Putamen (tissue), 1 donor: Measurements from ENCODE around the gene HAAO.

Source experiments
- DNase-seq: peaks from one replicate; pipeline ENCODE4 v3.0.0-alpha.2; 2016; ENCODE audit warnings: low spot score

HAAO gene

DNA sequence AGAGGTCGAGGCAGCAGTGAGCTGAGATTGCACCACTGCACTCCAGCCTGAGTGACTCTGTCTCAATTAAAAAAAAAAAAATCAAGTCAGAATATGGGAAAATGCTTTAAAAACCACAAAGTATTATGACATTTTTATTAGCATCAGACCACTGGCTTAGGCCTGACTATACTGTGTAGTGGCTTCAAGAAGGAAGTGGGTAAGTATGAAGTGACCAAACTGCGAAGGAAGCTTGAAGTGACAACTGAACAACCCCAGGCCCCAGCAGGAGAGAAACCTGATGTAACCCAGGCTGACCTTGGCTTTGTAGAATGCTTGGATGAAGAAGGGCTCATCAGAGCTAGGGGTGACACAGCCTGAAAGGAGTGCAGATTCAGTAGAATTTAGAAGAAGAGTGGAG lies 21.4 kb upstream of the HAAO start:
- DNase-seq: no peak

DNA sequence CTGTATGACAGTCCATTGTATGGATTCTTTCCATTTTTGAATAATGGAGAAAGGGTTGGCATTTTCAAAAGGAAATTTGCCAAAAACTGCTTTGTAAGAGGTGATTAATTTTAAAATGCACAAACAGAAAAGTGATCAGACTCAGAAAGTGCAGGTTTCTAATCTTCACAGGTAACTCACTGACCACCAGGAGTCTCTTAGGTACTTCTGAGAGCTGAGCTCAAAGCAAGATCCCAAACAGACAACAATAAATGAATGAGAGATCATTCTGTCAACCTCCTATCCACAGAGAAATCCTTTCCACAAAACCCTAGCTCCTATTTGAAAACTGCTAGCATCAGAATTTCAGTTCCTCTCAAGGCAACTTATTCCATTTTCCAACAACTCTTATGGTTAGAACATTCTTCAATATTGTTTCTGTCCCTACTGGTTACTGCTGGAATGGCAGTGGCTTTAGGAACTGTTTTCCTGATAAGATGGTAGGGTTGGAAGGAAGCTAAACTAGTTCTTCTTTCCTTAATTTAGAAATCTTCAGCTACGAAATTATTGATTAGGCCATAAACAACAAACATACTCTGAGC lies 20.6 kb upstream of the HAAO start:
- DNase-seq: no peak

DNA sequence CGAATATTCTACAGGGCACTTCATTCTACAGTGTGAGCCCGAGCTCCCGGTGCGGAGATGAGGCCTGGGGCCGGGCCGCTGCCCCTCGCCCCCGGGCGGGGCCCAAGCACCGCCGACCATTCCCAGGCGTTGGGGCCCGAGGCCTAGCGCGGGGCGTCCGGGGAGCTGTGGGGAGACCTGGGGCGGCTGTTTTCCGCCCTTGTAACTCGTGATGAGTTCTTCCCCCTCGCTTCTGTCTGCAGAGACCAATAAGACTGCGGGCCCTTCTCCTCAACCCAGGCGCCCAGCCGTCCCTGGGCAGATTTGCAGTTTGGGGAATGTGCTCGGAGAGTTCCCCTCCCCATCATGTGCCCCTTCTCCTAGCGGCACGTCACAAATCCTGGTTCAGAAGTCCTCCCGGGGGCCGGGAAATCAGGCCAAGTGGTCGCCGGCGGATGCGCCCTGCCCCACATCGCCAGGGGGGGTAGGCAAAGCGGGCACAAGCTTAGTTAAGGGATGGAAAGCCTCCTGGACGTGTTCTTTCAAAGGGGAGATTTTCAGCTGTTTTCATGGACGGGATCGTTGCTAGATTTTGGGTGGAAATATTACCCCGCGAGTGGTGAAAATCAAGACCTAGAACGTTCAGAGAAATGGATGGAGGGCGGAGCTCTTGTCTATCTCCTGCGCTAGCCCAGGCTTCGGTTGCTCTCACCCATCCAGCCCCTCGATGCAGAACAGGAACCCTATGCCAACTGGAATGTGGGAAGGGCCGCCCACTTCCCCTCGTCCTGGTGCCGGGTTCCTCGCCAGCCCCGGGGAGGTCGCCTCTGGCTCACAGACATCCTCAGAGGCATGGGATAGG lies 18.8 kb upstream of the HAAO start:
- DNase-seq: peak; percentile 68

DNA sequence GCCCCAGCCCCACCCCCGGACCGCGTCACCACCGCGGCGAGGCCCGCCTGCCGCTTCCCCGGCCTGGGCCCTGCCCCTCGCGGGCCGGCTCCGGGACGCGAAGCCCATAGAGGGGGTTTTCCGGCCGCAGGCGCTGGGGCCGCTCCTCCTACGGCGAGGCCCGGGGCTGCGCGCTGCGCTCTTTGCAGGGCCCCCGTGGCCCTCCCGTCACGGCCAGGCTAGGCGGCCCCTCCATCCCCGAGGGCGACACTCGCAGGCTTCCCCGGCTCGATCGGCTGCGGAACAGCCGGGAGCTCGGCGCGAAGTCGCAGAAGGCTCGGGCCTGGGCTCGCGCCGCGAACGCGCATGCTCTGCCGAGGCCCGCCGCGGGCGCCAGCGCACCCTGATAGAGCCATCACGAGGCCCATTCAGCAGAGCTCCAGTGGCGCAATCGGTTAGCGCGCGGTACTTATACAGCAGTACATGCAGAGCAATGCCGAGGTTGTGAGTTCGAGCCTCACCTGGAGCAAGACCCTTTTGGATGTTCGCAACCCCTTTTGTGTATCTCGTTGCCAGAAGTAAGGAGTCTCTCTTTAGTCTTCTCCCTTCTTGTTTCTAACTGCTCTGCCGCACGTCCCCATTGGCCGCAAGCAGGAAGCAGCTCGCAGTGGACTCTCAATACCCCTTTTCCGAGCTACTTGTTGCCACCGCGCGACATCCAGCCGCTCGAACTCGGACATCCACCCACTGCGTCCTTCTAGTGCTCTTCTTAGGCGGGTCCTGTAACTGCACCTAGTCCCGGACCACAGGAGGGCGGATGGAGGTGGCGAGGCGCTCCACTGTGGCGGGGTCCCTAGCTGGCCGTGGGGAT lies 18.0 kb upstream of the HAAO start:
- DNase-seq: peak; percentile 96

DNA sequence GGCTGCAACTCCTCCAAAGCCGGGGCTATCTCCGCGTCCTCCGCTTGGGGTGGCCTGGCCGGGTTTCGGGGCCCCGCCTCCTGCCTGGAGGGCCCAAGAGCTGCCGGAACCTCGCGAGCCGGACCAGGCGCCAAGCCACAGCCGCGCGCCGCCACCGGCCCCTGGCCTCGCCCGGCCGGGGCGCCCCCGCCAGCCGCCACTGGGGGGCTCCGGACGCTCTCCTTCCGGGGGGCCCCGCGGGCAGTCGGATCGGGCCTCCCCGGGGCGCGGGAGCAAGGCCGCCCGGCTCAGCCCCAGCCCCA lies 17.4 kb upstream of the HAAO start:
- DNase-seq: peak; percentile 89

DNA sequence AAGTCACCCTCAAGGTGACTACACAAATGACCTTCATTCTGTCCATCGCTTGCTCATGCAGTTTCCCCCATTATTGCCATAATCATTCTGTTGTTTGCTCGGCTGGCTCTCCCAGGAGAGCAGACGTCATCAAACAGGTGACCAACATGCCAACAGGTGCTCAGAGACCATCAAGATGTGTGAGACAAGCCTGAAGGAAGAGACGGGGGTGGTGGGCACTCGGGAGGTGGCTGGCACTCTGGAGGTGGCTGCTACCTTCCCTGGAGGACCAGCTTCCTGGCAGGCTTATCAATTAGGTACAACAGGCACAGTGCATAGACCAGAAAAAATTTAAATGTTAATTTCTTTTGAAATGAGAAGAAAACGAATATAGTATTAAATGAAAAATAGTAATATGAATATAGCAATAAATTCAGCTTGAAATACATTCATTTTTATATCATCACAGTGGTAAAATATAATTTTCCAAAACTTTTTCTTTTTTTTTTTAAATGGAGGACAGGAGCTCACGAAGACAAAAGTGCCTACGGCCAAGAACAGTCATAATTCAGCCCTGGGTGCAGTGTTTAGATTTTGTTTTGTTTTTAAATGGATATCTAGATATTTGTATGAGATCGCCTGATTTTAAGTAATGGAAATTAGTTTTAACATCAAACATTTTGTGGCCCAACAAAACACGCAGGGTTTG lies 16.9 kb upstream of the HAAO start:
- no peak for DNase-seq

DNA sequence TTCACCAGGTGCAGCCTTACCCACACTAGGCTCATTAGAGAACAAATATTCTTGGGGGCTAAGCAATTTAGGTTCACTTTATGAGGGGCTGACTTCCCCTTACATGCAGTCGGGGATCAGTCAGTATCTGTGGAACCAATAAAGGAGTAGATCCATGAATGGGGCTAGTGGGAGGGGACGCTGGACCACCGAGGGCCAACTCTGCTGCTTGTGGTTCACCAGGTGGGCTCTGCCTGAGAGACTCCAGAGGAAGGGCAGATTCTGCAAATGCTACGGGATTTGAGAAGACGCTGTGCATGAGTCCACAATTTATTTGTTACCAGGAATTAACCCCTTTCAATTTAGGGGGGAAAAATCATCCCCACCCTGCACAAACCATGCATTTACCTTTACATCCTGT lies 15.9 kb upstream of the HAAO start:
- no peak for DNase-seq

DNA sequence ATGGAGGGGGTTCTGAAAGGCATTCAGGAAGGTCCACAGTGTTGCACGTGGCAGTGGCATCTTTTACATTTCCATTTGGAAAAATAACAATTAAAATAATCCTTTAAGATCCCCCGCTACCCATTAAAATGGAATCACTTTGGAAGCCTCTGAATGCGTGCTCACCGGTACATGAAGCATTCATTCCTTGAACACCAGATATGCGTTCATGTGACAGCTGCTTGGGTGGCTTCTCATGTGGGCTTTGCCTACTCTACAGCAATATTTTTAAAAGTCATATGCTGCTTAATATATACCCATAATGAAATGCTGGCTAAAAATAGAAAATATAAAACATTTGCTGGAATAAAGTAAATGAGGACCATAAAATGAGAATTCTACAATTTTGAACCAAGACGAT lies 14.4 kb upstream of the HAAO start:
- DNase-seq: no peak

DNA sequence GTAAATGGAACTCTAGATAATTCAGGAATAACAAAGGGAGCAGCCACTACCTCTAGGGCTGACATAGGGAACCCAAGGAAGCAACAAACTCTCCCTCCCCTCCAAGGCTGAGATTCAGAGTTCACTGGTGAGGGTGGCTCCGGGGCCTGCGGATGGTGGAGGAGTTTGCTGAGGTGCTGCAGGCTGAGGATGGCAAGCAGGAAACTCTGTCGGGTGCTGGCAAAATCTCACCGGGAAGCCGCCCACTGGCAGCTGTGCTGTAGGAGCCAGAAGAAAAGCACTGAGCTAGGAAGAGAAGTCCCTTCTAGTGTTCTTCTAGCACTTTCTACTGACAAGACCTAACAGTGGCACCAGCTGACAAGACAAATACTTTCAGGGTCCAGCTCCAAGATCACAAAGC lies 12.5 kb upstream of the HAAO start:
- DNase-seq: no peak

DNA sequence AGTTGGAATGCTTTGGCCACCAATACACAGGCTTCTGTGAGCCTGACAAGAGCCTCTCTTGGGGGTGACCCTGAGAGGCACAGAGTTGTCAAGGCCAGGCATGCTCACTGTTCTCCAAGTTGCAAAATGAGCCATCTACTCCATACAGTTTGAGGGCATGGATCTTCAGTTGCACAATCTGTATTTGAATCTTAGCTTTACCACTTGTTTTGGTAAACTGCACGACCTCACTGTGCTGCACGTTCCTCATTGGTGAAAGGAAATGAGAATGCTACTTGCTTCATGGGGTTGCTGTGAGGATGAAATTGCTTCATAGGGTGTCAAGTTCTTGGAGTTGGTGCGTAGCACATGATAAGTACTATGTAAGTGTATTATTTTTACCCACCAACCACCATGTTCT lies 12.0 kb upstream of the HAAO start:
- DNase-seq: no peak

DNA sequence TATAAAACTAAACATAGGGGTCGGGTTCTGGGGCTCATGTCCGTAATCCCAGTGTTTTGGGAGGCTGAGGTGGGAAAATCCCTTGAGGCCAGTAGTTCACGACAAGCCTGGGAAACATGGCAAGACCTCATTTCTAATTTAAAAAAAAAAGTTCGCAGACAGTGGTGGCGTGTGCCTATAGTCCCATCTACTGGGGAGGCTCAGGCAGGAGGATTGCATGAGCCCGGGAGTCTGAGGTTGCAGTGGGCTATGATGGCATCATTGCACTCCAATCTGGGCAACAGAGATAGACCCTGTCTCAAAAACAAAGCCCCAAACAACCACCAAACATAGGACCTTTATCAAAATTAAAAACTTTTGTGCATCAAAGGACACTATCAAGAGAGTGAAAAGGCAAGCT lies 9.8 kb upstream of the HAAO start:
- DNase-seq: no peak

DNA sequence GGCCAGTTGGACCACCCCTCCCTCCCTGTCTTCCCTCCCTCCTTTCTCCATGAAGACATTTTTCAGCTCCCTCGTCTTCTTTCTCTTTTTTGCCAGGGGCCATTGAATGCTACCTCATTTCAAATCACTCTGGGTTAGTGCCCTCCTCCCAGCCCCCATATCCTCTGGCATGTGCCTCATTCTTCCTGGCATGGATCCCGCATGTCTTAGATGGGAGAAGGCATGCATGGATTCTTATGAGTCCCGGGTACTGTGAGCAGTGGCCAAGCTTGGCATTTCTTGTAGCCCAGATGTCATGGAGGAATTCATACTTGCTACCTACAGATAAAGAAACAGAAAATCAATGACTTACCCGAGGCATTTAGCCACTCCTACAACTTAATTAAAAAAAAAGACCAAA lies 9.0 kb upstream of the HAAO start:
- DNase-seq: no peak

DNA sequence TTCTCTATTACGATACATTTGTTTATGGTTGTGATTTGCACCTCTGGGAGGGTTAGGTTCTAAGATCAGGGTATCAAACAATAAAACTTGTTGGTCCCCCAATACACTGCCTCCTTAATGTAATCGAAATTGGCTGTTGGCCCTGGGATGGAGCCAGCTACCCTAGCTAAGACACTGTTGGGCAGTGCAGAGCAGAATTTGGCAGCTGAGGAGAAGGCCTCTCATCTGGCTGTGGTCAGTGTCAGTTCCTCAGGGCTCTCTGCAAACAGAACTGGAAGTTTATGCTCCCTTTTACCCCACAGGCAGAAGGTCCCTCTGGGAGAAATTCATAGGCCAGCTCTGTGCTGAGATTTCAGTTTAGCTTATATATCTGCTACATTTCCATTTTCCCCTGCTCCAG lies 8.6 kb upstream of the HAAO start:
- DNase-seq: no peak

DNA sequence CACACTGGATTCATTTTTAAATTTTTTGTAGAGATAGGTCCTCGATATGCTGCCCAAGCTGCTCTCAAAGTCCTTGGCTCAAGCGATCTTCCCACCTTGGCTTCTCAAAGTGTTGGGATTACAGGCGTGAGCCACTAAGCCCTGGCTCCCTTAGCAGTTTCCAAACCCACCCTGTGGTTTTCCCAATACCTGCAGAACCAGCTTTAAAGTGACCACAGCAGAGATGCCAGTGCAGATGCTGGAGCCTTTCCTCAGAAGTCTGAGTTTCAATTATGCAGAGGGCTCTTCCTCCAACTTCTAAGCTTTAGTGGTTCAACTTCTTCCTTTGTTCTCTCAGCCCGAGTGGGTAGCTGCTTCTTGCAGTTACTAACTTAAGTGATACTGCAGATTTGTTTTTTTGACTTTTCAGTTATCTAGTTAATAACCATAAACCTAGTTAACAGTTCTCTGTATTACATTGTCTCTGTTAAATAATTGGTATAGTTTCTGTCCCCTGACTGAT lies 8.1 kb upstream of the HAAO start:
- no peak for DNase-seq

DNA sequence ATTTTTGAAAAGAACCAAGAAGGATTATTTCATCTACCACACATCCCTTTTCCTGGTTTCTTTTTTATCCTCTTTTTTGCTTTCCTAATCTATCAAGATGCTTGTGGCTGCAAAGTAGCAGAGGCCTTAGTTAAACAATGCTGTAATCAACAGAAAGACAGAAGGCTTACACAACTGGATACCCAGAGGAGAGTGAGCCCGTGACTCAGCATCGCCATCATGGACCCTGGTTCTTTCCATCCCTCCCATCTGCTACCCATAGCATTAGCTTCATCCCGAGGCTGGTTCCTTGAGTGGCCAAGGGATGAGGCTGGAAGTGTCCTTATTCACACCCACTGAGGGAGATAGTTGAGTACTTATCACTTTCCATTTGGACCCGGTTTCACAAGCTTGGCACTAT lies 7.5 kb upstream of the HAAO start:
- no peak for DNase-seq

DNA sequence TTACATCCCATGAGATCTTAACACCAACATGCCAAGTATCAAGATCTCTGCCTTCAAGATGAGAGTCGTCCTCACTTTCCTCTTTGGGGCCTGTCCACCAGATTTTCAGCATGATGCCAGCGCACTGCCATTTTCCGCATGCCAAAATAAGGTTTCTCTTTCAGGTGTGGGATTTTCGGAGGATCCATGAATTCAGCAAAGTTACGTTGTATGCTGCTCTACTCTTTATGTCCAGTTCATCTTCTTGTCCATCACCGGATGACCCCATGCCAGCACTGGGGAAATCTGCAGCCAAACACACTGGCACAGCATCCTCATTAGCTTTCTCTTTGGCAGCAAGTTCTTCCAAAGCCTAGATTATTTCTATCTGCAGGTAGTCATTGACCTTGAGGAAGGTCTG lies 4.9 kb upstream of the HAAO start:
- DNase-seq: no peak

DNA sequence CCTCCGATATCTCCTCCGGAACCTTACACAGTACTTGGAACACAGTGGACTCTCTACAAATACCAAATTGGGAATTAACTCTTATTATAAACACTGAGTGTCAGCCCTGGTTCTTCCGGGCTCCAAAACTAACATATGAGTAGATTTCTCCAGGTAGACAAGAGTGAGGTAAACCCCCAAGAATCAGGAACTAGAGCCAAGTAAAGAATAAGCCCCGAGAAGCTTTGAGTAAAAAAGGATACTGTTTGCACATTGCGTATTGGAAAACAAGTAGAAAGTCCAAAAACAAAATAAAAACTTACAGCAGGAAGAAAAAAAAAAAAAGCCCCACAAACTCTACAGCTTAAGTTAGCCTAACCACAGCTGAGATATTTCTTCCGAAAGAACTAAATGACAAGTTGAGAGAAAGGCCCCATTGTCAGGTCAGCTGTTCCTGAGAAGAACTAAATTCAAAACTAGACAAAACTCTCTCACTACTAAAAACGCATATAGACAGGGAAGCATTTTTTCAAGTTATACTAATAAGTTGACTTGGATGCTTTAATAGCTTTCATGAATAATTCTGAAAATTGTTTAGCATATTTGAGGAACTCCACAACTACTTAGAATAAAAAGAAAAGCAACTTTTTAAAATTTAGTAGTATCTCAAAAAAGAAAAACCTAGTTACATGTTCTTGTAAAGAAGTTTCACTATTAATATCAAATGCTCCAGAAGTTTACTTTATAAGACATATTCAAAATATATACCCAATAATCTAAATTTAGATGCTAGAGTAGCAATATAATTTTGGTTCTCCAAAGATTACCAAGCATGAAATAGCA lies 4.3 kb upstream of the HAAO start:
- DNase-seq: no peak

DNA sequence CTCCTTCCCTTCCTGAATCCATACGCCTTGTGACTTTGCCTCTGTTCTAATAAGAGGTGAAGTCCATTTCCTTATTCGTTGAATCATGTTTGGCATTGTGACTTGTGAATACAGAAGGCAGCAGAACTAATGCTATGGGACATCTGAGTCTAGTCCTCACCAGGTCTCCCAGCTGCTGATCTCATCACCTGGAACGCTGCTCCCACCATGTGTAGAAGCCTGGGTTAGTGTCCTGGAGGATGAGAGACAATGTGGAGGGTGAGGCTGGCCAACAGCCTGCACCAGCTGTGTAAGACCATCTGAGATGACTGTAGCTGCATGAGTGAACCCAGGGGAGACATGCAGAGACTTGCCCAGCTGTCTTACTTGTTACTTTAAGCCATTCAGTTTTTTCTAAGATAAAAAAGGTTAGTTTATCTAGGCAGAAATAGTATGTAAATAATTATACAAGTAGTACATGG lies 3.5 kb upstream of the HAAO start:
- no peak for DNase-seq

DNA sequence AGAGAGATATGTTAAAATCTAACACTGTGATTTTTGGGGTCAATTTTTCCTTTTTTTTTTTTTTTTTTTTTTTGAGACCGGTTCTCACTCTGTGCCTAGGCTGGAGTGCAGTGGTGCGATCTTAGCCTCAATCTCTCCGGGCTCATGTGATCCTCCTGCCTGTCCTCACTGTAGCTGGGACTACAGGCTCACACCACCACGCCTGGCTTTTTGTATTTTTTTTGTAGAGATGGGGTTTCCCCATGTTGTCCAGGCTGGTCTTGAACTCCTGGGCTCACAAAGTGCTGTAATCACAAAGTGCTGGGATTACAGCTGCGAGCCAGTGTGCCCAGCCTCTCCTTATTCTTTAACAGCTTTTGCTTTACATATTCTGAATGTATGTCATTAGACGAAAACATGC lies 2.9 kb upstream of the HAAO start:
- no peak for DNase-seq

DNA sequence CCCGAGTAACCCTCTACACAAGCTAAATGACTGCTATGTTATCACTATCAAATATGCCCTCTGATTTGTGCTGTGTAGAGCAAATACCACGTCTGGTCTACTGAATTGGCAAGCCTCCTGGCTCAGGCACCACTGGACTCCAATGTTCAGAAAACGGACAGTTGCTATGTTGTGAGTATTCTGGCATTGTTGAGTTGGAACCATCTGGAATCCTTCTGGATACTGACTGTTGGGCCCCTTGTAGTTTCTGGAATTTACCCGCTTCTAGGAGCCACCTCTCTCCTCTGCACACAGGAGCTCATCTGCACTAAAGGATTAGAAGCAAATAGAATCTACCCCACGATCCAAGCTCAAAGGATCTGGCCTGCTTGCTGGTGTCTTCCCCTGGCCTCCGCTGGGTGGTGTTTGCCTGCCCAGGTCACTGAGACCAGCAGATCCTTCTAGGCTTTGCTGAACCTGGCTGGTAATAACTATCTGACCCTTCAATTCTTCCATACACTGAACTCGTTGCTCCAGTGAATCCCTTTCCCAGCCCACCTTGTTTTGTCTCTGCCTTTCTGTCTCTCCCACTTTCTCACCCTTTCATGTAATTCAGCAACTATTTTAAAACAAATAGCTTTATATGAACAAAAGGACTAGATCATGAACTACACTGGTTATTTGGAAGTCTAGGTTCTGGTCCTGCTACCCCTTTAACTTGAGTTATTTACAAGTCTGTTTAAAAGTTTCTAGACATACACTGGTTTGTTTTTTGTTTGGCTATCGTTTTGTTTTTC lies 2.1 kb upstream of the HAAO start:
- DNase-seq: no peak
